Gastrocnemius medialis (tissue), 4 donors: ENCODE measurements around the gene KIRREL3. TPM values are rescaled to one million over a fixed set of nuclear protein-coding genes. Genes with fewer than 3 reads are reported as not detected.

Source experiments
- ATAC-seq, 2 donors: fragments of 150-250 bp; one replicate each; pipeline ENCODE4 v1.9.1; 2016
- DNase-seq, 2 donors: peaks; one replicate each; pipeline ENCODE4 v3.0.0-alpha.2; 2019
- H3K27ac ChIP-seq, 4 donors: fragments of 200-600 bp; sonication (generic); 1 replicate in 1 of 4; 2 replicates in 3 of 4; pipeline ENCODE4 v1.5.1; 2016 to 2018; ENCODE audit warnings: mild to moderate bottlenecking in 2 of 4, moderate library complexity in 1 of 4
- H3K27me3 ChIP-seq, 3 donors: fragments of 200-600 bp; sonication (generic) in 2 of 3; 1 replicate in 1 of 3; 2 replicates in 2 of 3; pipeline versions ENCODE4 v1.5.1 to v1.6.0; 2016 to 2019; ENCODE audit warnings: mild to moderate bottlenecking in 1 of 3, moderate library complexity in 1 of 3
- H3K36me3 ChIP-seq, 2 donors: fragments of 200-600 bp; sonication (generic) in 1 of 2; one replicate each; pipeline ENCODE4 v1.5.1; 2017 to 2018
- H3K4me1 ChIP-seq, 2 donors: fragments of 200-600 bp; sonication (generic) in 1 of 2; one replicate each; pipeline ENCODE4 v1.5.1; 2016 to 2017; ENCODE audit warnings: mild to moderate bottlenecking in 2 of 2
- H3K4me3 ChIP-seq, 4 donors: fragments of 200-600 bp; sonication (generic) in 3 of 4; 1 replicate in 1 of 4; 2 replicates in 3 of 4; pipeline ENCODE4 v1.5.1; 2016 to 2019; ENCODE audit warnings: mild to moderate bottlenecking in 2 of 4
- H3K9me3 ChIP-seq, 3 donors: fragments of 200-600 bp; sonication (generic) in 2 of 3; 1 replicate in 1 of 3; 2 replicates in 2 of 3; pipeline ENCODE4 v1.5.1; 2016 to 2019
- CTCF ChIP-seq, 5 experiments: fragments of 450-650 bp in 3 of 5; fragments of 200-600 bp in 2 of 5; sonication (generic) in 2 of 5; IDR thresholded peaks in 4 of 5; conservative IDR thresholded peaks in 1 of 5; 1 replicate in 4 of 5; 2 replicates in 1 of 5; pipeline ENCODE4 v1.5.1; 2016 to 2019; ENCODE audit warnings: antibody characterized with exemption in 5 of 5, mild to moderate bottlenecking in 3 of 5, moderate library complexity in 3 of 5
- POLR2A ChIP-seq, 2 donors: fragments of 450-650 bp; IDR thresholded peaks; one replicate each; pipeline ENCODE4 v1.6.1; 2017; ENCODE audit warnings: antibody characterized with exemption in 2 of 2, mild to moderate bottlenecking in 2 of 2, moderate library complexity in 2 of 2
- in situ Hi-C, 4 donors: fragments of 200-750 bp; cut with MboI; loops; one replicate each; pipeline versions ENCODE4 v1.15.0 to v1.8.0; 2017; ENCODE audit warnings: low sequenced_read_pairs in 4 of 4
- intact Hi-C: fragments of 100-400 bp; cut with DNase I; formaldehyde crosslinking; loops from one replicate; pipeline ENCODE4 v1.15.1; 2023; ENCODE audit warnings: low total_unique reads
- total RNA-seq, 4 donors: library from RNA; depleted of rRNA; stranded (reverse); fragments of >200 nt; gene quantifications; one replicate each; pipeline versions ENCODE4 v1.1.0 to v1.2.3, GENCODE V29; 2016

The KIRREL3 gene
- total RNA-seq, 4 donors from 2014 or later, result 0.10 TPM; not detected in 3

- ATAC-seq (no peak), DNase-seq (no peak)
- intact Hi-C loops (no loop called here), in situ Hi-C loops (no loop called here)
- TF ChIP-seq CTCF (IDR thresholded peaks at IDR 0.05 in 4 of 5, conservative IDR thresholded peaks at IDR 0.05 in 1 of 5) (no peak), POLR2A (IDR thresholded peaks at IDR 0.05) (no peak)
- H3K4me3 ChIP-seq, result no peak overlapping the region
- H3K27ac ChIP-seq, result no peak overlapping the region
- H3K36me3 ChIP-seq, result no peaks in the 10 kb centered on the region
- no peaks in the 10 kb centered on the region for H3K27me3 ChIP-seq
- no peaks in the 10 kb centered on the region for H3K9me3 ChIP-seq
- no peaks in the 10 kb centered on the region for H3K4me1 ChIP-seq
Measured at GRCh38 chr11:126791991-126792390, 208.6 kb downstream of the KIRREL3 start.

- DNase-seq (no peak), ATAC-seq (no peak)
- Histone ChIP-seq H3K27ac (no peak overlapping the region), H3K9me3 (no peaks in the 10 kb centered on the region), H3K4me1 (no peaks in the 10 kb centered on the region), H3K27me3 (no peaks in the 10 kb centered on the region), H3K4me3 (no peak overlapping the region), H3K36me3 (no peaks in the 10 kb centered on the region)
- intact Hi-C loops (no loop called here), in situ Hi-C loops (no loop called here)
- no peak for TF ChIP-seq CTCF (IDR thresholded peaks at IDR 0.05 in 4 of 5, conservative IDR thresholded peaks at IDR 0.05 in 1 of 5)
- TF ChIP-seq POLR2A (IDR thresholded peaks at IDR 0.05), result no peak
Measured at GRCh38 chr11:126791446-126791845, 209.1 kb downstream of the KIRREL3 start.

GRCh38 chr11:126790550-126791081, 210.0 kb downstream of the KIRREL3 start:
- intact Hi-C loops (no loop called here), in situ Hi-C loops (no loop called here)
- Histone ChIP-seq H3K4me1 (no peaks in the 10 kb centered on the region), H3K4me3 (no peak overlapping the region), H3K36me3 (no peaks in the 10 kb centered on the region), H3K9me3 (no peaks in the 10 kb centered on the region), H3K27me3 (no peaks in the 10 kb centered on the region), H3K27ac (no peak overlapping the region)
- TF ChIP-seq CTCF (IDR thresholded peaks at IDR 0.05 in 4 of 5, conservative IDR thresholded peaks at IDR 0.05 in 1 of 5) (no peak), POLR2A (IDR thresholded peaks at IDR 0.05) (no peak)
- DNase-seq, result no peak
- no peak for ATAC-seq

GRCh38 chr11:126782810-126783209, 217.8 kb downstream of the KIRREL3 start:
- in situ Hi-C loops, result no loop called here
- TF ChIP-seq CTCF (IDR thresholded peaks at IDR 0.05 in 4 of 5, conservative IDR thresholded peaks at IDR 0.05 in 1 of 5) (no peak), POLR2A (IDR thresholded peaks at IDR 0.05) (no peak)
- ATAC-seq, result no peak

GRCh38 chr11:126781942-126782341, 218.6 kb downstream of the KIRREL3 start:
- H3K4me1 ChIP-seq, result no peaks in the 10 kb centered on the region
- no peak overlapping the region for H3K27ac ChIP-seq
- no peak for DNase-seq
- H3K4me3 ChIP-seq, result no peak overlapping the region
- ATAC-seq, result no peak
- no peaks in the 10 kb centered on the region for H3K27me3 ChIP-seq
- intact Hi-C loops, result no loop called here
- no peaks in the 10 kb centered on the region for H3K36me3 ChIP-seq
- TF ChIP-seq CTCF (IDR thresholded peaks at IDR 0.05 in 4 of 5, conservative IDR thresholded peaks at IDR 0.05 in 1 of 5) (no peak), POLR2A (IDR thresholded peaks at IDR 0.05) (no peak)
- no peaks in the 10 kb centered on the region for H3K9me3 ChIP-seq
- in situ Hi-C loops, result no loop called here

More at GRCh38 chr11:126782810-126783209, 217.8 kb downstream of the KIRREL3 start:
- no peaks in the 10 kb centered on the region for H3K36me3 ChIP-seq
- no peak for DNase-seq
- no peaks in the 10 kb centered on the region for H3K27me3 ChIP-seq
- intact Hi-C loops, result no loop called here
- H3K4me3 ChIP-seq, result no peak overlapping the region
- no peaks in the 10 kb centered on the region for H3K4me1 ChIP-seq
- no peak overlapping the region for H3K27ac ChIP-seq
- no peaks in the 10 kb centered on the region for H3K9me3 ChIP-seq
